Ectodermal cell (in vitro differentiated cells): ENCODE measurements around the gene NAGA.

Source experiments
- H3K27ac ChIP-seq: 2 replicates; pipeline ENCODE4 v1.7.0; 2013; ENCODE audit warnings: mild to moderate bottlenecking, low read depth, low read length; ENCODE audit not compliant: insufficient read depth, poor library complexity, severe bottlenecking
- H3K27me3 ChIP-seq: 2 replicates; pipeline ENCODE4 v1.7.0; 2013; ENCODE audit warnings: mild to moderate bottlenecking, low read length; ENCODE audit not compliant: insufficient read depth, control insufficient read depth, poor library complexity, severe bottlenecking
- H3K36me3 ChIP-seq: one replicate; pipeline ENCODE4 v1.7.0; 2013; ENCODE audit warnings: low read length; ENCODE audit not compliant: control insufficient read depth, insufficient read depth
- H3K4me1 ChIP-seq: one replicate; pipeline ENCODE4 v1.7.0; 2013; ENCODE audit warnings: low read length; ENCODE audit not compliant: control insufficient read depth, insufficient read depth
- H3K4me3 ChIP-seq: 2 replicates; pipeline ENCODE4 v1.7.0; 2013; ENCODE audit warnings: low read depth, low read length, control low read depth; ENCODE audit not compliant: insufficient read depth
- H3K9me3 ChIP-seq: 2 replicates; pipeline ENCODE4 v1.7.0; 2013; ENCODE audit warnings: mild to moderate bottlenecking, low read length, moderate library complexity; ENCODE audit not compliant: control insufficient read depth
- WGBS, 2 experiments: methylation state at CpG; one replicate each; pipeline ENCODE4 v1.1.7; 2013; ENCODE audit warnings: missing lambda C conversion rate in 2 of 2; 5-methylcytosine and 5-hydroxymethylcytosine counted together

NAGA gene

GRCh38 chr22:42010778-42011177, 59.8 kb downstream of the NAGA start:
- no peak overlapping the region for H3K4me3 ChIP-seq
- H3K9me3 ChIP-seq: peaks cover 3% of the 10 kb centered on the region
- 88 to 90% methylated on average over 7 of the region's 7 CpGs for WGBS, 2 experiments
- H3K4me1 ChIP-seq: no peaks in the 10 kb centered on the region
- no peaks in the 10 kb centered on the region for H3K27me3 ChIP-seq
- H3K27ac ChIP-seq: no peak overlapping the region
- H3K36me3 ChIP-seq: no peaks in the 10 kb centered on the region
